ENCODE measurements around the gene FOXO4.

Gene FOXO4

DNA sequence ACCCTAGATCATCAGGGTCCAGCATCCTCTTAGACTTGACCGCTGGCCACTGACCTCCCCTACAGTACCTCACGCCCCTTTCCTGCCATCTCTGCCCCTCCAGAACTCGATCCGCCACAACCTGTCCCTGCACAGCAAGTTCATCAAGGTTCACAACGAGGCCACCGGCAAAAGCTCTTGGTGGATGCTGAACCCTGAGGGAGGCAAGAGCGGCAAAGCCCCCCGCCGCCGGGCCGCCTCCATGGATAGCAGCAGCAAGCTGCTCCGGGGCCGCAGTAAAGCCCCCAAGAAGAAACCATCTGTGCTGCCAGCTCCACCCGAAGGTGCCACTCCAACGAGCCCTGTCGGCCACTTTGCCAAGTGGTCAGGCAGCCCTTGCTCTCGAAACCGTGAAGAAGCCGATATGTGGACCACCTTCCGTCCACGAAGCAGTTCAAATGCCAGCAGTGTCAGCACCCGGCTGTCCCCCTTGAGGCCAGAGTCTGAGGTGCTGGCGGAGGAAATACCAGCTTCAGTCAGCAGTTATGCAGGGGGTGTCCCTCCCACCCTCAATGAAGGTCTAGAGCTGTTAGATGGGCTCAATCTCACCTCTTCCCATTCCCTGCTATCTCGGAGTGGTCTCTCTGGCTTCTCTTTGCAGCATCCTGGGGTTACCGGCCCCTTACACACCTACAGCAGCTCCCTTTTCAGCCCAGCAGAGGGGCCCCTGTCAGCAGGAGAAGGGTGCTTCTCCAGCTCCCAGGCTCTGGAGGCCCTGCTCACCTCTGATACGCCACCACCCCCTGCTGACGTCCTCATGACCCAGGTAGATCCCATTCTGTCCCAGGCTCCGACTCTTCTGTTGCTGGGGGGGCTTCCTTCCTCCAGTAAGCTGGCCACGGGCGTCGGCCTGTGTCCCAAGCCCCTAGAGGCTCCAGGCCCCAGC, 5.2 kb downstream of the FOXO4 start:
- no peak for FAIRE-seq

DNA sequence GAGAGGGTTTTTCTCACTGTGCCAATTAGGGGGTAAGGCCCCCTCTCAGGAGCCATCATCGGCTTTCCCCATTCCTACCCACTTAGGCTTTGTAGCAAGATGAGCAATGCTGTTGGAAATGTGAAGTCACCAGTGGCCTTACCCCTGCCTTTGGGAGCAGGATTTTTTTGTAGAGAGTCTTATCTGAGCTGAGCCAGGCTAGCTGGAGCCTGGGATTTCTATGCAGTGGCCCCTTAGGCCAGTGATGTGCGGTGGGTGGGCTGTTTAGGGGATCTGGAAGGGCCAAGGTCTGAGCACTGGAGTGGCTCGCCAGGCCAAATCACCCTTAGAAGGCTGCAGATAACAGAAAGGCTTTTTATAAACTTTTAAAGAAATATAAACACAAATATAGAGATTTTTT, 6.6 kb downstream of the FOXO4 start:
- no peak for FAIRE-seq

DNA sequence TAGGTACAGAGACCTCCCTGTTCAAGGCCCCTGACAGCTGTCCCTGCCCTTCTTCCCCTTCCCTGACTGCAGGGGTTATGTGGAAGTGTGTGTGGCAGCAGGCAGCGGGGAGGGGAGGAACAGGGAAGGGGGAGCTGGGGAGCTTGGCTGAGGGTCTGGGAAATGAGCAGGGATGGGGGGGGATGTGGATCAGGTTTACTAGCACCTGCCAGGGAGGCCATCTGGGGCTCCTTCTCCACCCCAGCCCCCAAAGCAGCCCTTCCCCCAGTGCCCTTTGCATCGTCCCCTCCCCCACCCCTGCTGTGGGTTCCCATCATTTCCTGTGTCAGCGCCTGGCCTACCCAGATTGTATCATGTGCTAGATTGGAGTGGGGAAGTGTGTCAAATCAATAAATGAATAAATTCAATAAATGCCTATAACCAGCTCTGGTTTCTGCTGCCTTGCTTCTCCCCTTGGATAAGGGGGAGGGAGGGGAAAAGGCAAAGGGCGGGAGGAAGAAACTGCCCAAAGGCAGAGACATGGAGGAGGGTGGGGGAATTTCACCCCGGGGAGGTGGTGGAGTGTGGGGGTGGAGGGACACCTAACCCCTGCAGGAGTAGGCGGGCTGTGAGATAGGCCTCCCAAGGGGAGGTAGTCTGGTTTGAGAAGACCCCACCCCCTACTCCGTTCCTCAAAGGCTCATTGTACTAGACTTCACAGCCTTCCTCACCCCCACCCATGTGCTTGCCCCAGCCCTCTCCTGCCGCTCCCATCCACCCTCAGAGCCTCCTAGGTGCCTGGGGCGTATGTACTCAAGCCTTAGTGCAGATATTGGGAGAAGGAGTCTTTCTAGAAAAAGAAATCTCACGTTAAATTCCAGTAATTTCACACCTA, 7.7 kb downstream of the FOXO4 start:
- no peak for FAIRE-seq

DNA sequence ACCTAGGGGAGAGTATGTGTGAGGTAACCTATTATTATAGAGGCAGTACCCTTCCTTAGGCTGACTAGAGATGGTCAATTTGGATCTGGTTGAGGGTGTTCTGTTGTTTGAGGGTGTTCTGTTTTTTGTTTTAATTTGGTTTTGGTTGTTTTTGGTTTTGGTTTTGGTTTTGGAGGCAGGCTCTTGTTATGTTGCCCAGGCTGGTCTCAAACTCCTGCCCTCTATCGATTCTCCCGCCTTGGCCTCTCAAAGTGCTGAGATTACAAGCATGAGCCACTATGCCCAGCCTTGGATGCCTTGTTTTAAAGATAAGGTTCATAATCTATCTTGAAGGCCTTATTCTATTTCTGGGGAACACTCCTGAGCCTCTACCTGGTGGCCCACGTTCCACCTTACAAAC, 10.0 kb downstream of the FOXO4 start:
- no peak for FAIRE-seq

DNA sequence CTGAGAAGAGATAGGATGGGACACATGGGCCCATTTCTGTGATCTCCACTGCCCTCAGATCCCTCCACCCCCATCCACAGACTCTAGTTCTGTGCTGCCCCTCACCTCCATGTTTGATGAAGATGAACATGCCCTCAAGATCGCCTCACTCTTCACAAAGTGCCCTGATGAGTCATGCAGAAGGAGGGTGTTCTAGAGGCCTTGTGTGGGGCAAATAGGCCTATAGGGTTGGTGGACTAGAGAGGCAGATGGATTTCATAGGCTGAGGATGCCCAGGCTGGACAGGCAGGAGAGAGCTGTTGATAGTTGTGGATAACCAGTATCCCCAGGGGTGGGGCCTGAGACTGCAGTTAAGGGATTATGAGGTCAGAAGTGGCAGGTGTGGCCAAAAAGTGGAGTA, 10.8 kb downstream of the FOXO4 start, which contains the start of gene CXorf65:
Gene CXorf65, minus strand, starts transcription at position 314 of the 400 bp plus-strand sequence. Its CDS starts 184 bp downstream, at position 130.
- FAIRE-seq = no peak

DNA sequence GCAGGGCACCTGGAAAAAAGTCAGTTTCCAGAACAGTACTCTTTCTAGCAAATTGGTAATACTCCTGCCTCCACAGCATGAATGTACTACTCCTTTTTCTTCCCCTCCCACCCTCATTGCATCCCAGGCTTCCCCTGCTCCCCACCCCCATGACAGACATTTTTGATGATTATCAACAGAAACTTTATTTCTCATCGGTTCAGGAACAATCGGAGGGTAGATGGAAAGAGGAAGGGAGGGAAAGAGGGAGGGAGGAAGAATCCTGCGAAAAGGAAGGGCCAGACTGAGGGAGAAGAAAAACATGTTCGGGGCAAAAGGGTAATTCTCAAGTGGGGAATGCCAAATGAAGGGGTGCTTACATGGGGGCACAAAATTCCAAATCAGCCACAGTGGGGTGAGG, 11.6 kb downstream of the FOXO4 start:
- FAIRE-seq = no peak

DNA sequence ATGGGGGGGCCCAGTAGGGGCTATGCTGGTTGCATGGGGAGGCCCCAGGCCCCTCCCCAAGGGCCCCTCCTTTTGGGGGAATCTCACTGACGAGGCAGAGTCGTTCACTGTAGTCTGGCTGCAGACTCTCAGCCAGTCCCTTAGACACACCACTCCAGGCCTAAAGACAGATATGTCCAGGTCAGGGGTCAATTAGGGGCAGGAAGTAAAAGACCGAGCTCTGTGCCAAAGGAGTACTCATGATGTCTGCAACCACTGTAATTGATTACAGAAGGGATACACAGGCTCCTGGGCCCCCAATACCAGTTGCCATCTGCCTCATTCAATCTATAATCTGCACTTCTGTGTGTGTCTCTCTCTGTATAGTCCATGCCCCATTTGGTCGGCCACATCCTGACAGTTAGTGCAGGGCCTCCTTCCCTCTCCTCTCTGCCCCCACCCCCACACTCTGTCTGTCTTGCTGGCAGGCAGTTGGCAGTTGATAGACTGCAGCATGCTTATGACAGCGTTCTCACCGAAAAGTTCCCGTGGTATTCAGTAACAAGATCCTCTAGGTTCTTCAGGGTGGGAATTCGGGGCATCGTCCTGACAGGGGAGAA, 12.2 kb downstream of the FOXO4 start:
- FAIRE-seq = no peak

DNA sequence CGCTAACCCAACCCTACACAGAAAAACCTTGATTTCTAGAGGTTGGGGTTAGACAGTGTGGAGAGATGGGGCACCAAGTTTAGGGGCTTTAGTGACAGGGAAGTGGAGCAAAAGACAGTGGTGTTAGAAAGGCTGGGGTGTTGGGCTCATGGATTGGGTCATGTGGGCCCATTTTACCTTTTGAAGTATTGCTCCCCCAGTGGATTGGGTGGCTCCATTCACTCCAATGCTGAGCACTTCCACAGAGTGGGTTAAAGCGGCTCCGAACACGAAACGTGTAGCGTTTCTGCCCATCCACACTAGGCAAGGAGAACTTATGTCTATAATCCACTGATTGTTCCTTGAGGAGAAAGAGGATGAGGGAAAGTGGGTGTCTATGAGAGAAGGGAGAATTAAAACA, 13.4 kb downstream of the FOXO4 start:
- FAIRE-seq = no peak

DNA sequence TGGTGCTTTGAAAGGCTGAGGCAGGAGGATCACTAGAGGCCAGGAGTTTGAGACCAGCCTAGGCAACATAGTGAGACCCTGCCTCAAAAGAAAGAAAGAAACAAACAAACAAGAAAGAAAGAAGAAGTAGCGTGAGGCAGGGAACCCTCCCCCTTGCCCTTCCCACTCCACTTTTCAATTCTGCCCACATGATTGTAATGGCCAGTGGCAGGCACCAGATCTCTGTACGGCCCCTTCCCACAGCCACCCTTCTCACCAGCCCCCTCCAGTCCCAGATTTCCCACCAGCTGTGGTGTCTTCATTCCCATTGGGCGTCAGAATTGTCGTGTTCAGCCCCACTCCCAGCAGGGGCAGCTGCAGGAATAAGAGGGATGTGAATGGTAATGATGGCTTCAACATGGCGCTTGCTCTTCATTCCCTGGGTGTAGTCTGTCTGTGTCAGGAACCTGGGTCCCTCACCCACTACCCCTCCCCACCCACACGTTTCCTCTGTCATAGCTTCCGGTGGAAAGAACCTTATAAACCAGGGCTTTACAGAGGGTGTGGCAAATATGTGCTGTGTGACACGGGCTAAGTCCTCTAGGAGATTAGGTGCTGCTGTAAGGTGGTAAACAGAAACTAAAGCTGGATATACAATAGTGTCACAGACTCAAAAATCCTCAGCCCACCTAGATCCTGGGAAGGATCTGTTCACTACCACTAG, 15.6 kb downstream of the FOXO4 start, which contains the start of gene IL2RG:
Gene IL2RG, minus strand, starts transcription at position 437 of the 703 bp plus-strand sequence. Its CDS starts 38 bp downstream, at position 399.
- no peak for FAIRE-seq

DNA sequence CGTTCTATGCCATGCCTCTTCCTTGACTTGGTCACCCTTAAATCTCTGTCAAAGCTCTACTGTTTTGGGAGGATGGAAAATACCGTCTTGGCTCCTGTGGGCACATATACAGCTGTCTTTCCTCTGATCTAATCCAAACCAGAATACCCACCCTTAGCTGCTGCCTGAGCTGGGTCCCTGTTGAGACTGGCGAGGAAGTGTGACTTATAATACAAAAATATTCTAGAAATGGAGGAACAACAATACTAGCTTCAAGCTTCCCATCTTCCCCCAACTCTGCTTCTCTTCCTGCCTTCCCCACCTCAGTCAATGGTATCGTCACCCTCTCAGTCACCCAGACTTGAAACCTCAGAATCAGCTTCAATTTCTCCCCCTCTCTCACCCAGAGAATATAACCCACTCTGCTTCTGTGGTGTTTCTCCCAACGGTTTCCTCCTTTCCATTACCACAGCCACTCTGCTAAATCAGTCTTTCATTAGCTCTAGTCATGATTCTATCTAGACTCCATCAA, 16.3 kb downstream of the FOXO4 start:
- FAIRE-seq = no peak

DNA sequence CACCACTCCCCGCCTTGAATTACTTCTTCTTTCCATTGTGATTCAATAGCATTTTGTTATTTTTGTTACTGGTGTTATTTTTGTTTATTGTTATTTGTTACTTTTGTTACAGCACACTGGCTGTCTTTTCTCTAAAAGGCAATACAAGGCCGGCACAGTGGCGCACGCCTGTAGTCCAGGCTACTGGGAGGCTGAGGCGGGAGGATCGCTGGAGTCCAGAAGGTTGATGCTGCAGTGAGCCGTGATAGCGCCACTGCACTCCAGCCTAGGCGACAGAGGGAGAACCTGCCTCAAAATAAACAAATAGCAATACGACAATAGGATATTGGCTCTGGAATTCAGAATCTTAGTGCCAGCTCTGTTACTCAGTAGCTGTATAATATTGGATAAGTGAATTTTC, 21.7 kb downstream of the FOXO4 start:
- no peak for FAIRE-seq

DNA sequence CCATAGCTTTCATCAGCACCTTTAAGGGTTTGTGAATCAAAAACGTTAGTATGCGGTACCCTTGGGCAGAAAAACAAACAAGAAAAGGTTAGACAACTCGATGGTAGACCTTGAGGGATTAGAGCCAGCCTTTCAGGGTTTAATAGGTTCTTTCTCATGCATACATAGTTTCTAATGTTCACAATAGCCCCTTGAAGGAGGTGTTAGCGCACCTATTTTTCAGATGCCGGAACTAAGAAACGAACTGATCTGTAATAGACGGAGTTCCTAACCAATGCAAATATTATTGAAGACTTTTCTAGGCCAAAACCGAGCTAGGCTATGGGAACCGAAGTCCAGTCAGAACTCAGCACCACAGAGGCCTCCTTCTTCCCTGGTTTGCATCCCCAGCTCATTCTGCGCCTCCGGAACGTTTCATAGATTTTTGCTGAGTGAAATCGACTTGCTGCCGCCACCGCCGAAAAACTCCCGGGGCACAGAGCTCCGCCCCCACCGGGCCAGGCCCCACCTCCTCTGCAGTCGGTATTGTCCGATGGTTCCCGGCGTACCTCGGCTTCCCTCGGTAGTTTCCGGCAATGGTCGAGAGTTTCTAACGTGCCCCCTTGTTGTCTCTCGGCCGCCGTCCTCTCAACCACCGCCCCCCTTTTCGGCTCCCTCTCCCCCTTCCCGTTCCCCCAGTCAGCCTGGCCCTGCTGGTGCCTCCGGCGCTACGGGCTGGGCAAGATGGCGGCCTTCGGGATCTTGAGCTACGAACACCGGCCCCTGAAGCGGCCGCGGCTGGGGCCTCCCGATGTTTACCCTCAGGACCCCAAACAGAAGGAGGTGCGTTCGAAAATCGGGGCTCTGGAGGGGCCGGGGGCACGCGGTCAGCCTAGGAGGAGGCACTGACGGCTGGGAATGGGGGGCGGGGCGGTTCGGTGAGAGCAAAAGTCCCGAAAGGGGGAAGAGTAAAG, 22.7 kb downstream of the FOXO4 start, which contains the start of gene MED12:
Gene MED12, plus strand, starts transcription at position 565 of the 953 bp plus-strand sequence. Its CDS starts 159 bp downstream, at position 724.
- no peak for FAIRE-seq

DNA sequence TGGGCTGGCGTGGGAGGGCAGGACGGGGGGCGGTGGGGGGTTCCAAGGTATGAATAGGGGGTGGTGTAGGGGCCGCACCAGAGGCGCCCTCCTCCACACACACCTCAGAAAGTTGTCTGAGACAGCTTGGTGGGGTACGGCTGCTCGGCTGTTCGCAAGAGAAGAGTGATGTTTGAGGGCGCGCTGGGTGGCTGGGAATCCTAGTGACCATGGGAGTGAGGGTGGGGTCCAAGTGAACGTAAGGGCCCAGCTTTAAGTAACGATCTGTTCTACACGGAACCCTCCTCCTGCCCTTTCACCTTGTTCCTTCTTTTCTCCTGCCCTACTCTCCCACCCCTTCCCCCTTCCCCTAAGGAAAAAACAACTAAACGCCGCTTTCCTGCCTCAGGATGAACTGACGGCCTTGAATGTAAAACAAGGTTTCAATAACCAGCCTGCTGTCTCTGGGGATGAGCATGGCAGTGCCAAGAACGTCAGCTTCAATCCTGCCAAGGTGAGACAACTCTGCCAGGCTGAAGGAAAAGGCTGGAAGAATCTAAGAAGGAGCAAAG, 23.4 kb downstream of the FOXO4 start:
- FAIRE-seq = no peak

DNA sequence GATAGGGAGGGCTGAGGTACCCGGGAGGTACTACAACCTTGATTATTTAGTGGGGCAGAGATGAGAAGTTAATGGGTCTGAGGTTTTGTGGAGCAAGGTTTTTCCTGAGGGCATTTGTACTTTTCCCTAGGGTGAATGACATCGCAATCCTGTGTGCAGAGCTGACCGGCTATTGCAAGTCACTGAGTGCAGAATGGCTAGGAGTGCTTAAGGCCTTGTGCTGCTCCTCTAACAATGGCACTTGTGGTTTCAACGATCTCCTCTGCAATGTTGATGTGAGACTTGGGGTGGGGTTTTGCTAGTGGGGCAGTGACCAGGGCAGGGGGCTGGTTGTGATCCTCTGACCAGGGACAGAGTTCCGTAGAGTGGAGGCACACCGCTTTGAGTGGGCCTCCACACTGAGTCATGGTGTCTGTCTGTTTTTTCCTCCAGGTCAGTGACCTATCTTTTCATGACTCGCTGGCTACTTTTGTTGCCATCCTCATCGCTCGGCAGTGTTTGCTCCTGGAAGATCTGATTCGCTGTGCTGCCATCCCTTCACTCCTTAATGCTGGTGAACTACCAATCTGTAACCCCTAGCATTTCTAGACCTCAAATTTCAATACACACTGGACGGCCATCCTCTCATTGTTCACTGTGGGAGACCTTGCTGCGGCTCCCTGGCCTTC, 32.6 kb downstream of the FOXO4 start:
- no peak for FAIRE-seq

DNA sequence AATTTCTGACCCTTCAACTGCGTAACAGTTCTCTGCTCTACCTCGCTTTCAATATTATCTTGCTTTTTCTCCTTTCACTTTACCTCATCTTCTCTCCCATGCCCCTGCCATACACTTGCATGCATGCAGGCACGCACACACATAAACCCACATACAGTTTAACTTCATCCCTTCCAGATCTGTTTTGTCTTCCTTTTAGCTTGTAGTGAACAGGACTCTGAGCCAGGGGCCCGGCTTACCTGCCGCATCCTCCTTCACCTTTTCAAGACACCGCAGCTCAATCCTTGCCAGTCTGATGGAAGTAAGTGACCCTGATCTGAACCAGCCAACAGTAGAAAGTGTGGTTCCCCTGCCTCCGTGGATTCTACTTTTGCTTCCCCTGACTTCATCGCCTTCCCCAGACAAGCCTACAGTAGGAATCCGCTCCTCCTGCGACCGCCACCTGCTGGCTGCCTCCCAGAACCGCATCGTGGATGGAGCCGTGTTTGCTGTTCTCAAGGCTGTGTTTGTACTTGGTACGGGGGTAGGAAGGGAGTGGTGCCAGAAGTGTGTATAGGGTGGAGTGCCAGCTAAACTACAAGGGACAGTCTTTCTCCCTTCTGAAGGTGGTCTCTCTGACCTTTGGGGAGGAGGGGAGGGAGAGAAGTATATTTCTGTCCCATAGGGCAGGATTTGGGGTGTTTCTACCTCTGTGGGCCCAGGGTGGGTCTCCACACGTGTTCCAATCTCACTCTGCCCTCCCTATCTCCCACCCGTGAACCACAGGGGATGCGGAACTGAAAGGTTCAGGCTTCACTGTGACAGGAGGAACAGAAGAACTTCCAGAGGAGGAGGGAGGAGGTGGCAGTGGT, 33.5 kb downstream of the FOXO4 start:
- FAIRE-seq = no peak

DNA sequence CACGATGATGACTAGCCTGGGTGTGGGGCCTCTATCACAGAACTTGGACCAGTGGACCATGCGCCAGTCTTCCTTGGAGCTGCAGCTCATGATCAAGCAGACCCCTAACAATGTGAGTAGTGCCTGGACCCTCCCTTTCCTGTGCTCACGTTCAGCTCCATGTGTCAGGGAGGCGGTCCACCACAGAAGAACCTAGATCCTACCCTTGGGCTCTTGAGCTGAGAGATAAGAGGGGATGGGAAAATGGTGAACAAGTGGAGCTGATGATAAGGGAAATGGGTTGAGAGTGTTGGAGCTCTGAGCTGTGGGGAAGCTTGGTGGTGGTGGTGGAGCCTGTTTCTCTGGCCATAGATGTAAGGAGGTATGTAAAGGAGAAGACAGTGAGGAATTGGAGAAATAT, 35.9 kb downstream of the FOXO4 start:
- no peak for FAIRE-seq

DNA sequence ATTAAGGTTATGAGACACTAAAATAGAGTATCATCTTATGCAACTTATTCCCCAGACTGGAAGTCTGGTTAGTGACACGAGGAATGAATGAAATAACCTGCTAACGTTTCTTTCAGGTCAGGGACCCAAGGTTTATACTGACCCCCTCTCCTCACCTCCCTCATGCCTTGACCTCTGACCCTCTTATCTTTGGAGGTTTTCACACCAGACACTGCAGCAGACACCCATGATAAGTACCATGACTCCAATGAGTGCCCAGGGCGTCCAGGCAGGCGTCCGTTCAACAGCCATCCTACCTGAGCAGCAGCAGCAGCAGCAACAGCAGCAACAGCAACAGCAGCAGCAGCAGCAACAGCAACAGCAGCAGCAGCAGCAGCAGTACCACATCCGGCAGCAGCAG, 44.8 kb downstream of the FOXO4 start:
- no peak for FAIRE-seq

DNA sequence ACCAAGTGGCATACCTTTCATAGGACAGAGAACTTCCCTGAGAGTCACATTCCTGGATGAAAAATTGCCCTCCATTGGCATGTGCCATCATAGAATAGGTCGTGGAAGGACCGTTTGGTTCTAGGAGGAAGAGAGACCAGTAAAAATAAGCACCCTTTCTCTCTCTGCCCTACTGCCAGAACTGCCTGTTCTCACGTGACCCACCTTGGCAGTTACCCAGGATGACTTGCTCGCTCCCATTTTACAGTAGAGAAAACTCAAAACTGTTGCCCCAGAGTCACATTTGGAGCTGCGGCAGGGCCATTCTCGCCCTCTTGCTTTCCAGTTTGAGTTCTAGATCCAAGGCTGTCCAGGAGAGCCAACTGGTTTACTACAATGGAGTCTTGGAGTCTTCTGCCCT, 47.9 kb downstream of the FOXO4 start:
- FAIRE-seq = no peak

DNA sequence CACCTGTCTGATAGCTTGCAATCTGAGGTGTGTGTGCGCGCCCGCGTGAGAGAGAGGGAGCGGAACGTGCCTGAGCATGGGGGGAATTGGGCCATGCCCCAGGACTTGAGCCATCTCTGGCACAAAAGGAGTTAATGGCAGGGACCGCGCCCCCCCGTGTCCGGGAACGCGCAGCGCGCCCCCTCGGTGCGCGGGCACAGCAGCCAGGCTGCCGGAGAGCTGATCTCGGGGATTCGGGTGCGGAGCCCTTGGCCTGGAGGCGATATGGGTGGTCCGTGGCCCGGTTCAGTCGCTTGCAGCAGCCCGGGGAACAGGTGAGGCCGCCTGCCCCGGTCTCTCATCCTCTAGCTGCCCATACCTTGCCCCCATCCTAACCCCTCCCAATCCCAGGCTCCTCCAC, 49.0 kb downstream of the FOXO4 start, which contains the start of gene NLGN3:
Gene NLGN3, plus strand, starts transcription at position 191 of the 400 bp plus-strand sequence. CDS start 2,909 bp downstream, outside the sequence.
- FAIRE-seq = no peak
